ENCODE results near the gene P2RX5. TPM values are rescaled to one million over a fixed set of nuclear protein-coding genes. Genes with fewer than 3 reads are reported as not detected.
"Not testable (repeated sequence)": the region's sequence is repeated elsewhere in the genome, so short reads cannot be mapped to it uniquely, and the experiment has no call there.

P2RX5 gene
- total and polyA plus RNA-seq, 2 donors from 2014 or later = 8.4 TPM; not detected in 1

DNA sequence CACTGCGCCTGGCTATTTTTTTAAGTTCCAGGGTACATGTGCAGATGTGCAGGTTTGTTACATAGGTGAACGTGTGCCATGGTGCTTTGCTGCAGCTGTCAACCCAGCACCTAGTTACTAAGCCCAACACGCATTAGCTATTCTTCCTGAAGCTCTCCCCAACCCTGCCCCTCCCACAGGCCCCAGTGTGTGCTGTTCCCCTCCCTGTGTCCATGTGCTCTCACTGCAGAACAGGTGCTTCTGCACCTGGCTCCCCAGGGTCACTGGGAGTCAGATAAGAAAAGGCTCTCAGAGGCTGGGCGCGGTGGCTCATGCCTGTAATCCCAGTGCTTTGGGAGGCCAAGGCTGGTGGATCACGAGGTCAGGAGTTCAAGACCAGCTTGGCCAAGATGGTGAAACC, 33.9 kb upstream of the P2RX5 start:
- H3K9me3 ChIP-seq (ENCODE audit: control insufficient read depth in 2 of 3, insufficient read depth in 1 of 3, low read length in 3 of 3) = no peaks in the 10 kb centered on the region
- no peak for TF ChIP-seq CTCF (IDR thresholded peaks at IDR 0.05; ENCODE audit: borderline replicate concordance, extremely low read depth, insufficient read depth)
- intact Hi-C loops (cut with DNase I) = loop anchor here (5.0 to 10.0 kb wide), 2 partner anchors 53 to 115 kb away; partner anchors contain the start of gene NCBP3
- DNase-seq = no peak
- H3K4me1 ChIP-seq (ENCODE audit: control insufficient read depth in 2 of 3, insufficient read depth in 2 of 3, low read depth in 1 of 3, low read length in 3 of 3) = no peaks in the 10 kb centered on the region
- no peak for FAIRE-seq
- H3K4me3 ChIP-seq (ENCODE audit: low read length in 3 of 3) = no peak overlapping the region
- no peaks in the 10 kb centered on the region for H3K36me3 ChIP-seq (ENCODE audit: control insufficient read depth in 2 of 3, insufficient read depth in 3 of 3, low read length in 3 of 3)
- no peak overlapping the region for H3K27ac ChIP-seq (ENCODE audit: low read depth in 2 of 2, low read length in 2 of 2)
- H3K27me3 ChIP-seq (ENCODE audit: control insufficient read depth, insufficient read depth, low read length) = no peaks in the 10 kb centered on the region
- no peak overlapping the region for H3K9ac ChIP-seq (ENCODE audit: low read length in 3 of 3)

- FAIRE-seq; H3K4me3 ChIP-seq (ENCODE audit: low read length in 3 of 3); H3K4me1 ChIP-seq (ENCODE audit: control insufficient read depth in 2 of 3, insufficient read depth in 2 of 3, low read depth in 1 of 3, low read length in 3 of 3); DNase-seq; H3K27me3 ChIP-seq (ENCODE audit: control insufficient read depth, insufficient read depth, low read length); H3K9ac ChIP-seq (ENCODE audit: low read length in 3 of 3); H3K9me3 ChIP-seq (ENCODE audit: control insufficient read depth in 2 of 3, insufficient read depth in 1 of 3, low read length in 3 of 3); H3K27ac ChIP-seq (ENCODE audit: low read depth in 2 of 2, low read length in 2 of 2); H3K36me3 ChIP-seq (ENCODE audit: control insufficient read depth in 2 of 3, insufficient read depth in 3 of 3, low read length in 3 of 3): not testable (repeated sequence)
- intact Hi-C loops (cut with DNase I) = loop anchor here (5.0 kb wide), 1 partner anchor 51 kb away; no protein-coding TSS in a partner anchor
These were observed 32.1 kb upstream of the P2RX5 start for GRCh38 chr17:3728099-3728498.

DNA sequence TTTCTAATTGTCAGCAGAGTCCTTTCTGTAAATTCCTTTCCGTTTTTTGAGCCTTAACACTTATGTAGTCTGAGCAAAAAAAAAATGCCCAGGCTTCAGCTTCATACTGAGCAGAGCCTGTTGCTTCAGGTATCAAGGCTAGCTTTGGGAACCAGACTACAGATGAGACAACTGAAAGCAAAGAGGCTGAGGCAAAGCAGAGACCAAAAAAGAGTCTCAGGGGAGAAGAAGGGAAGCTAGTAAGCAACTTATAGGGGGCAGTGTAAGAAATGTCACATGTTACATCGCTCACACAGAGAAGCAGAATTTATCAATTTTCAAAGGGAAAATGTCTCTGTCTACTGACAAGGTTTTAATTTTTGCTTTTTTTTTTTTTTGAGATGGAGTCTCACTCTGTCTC, 31.1 kb upstream of the P2RX5 start:
- no peak for FAIRE-seq
- no peak for DNase-seq
- no peak overlapping the region for H3K9ac ChIP-seq (ENCODE audit: low read length in 3 of 3)
- H3K36me3 ChIP-seq (ENCODE audit: control insufficient read depth in 2 of 3, insufficient read depth in 3 of 3, low read length in 3 of 3) = no peaks in the 10 kb centered on the region
- H3K27ac ChIP-seq (ENCODE audit: low read depth in 2 of 2, low read length in 2 of 2) = no peak overlapping the region
- no peaks in the 10 kb centered on the region for H3K9me3 ChIP-seq (ENCODE audit: control insufficient read depth in 2 of 3, insufficient read depth in 1 of 3, low read length in 3 of 3)
- H3K27me3 ChIP-seq (ENCODE audit: control insufficient read depth, insufficient read depth, low read length) = no peaks in the 10 kb centered on the region
- peaks cover 0 to 11% (median 7%) of the 10 kb centered on the region in 3 donors for H3K4me1 ChIP-seq (ENCODE audit: control insufficient read depth in 2 of 3, insufficient read depth in 2 of 3, low read depth in 1 of 3, low read length in 3 of 3)
- no peak for TF ChIP-seq CTCF (IDR thresholded peaks at IDR 0.05; ENCODE audit: borderline replicate concordance, extremely low read depth, insufficient read depth)
- intact Hi-C loops (cut with DNase I) = loop anchor here (5.0 kb wide), 1 partner anchor 50 kb away; no protein-coding TSS in a partner anchor
- no peak overlapping the region for H3K4me3 ChIP-seq (ENCODE audit: low read length in 3 of 3)

DNA sequence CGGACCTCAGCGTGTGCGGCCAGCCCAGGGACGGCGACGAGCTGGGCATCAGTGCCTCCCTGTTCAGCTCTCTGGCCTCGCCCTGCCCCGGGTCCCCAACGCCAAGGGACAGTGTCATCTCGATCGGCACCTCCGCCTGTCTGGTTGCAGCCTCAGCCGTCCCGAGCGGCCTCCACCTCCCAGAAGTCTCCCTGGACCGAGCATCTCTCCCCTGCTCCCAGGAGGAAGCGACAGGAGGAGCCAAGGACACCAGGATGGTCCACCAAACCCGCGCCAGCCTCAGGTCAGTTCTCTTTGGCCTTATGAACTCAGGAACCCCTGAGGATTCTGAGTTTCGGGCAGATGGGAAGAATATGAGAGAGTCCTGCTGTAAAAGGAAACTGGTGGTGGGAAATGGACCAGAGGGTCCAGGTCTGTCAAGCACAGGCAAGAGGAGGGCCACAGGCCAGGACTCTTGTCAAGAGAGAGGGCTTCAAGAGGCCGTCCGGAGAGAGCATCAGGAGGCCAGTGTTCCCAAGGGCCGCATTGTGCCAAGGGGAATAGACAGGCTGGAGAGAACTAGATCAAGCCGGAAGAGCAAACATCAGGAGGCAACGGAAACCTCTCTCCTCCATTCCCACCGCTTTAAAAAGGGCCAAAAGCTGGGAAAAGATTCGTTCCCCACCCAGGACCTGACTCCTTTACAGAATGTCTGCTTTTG, 28.6 kb upstream of the P2RX5 start:
- H3K27ac ChIP-seq (ENCODE audit: low read depth in 2 of 2, low read length in 2 of 2) = no peak overlapping the region

More for the DNA sequence above, 28.6 kb upstream of the P2RX5 start:
- Histone ChIP-seq H3K9ac (ENCODE audit: low read length in 3 of 3) (no peak overlapping the region), H3K36me3 (ENCODE audit: control insufficient read depth in 2 of 3, insufficient read depth in 3 of 3, low read length in 3 of 3) (peaks cover 0 to 5% (median 2%) of the 10 kb centered on the region in 3 donors), H3K27me3 (ENCODE audit: control insufficient read depth, insufficient read depth, low read length) (no peaks in the 10 kb centered on the region), H3K4me3 (ENCODE audit: low read length in 3 of 3) (peak overlapping the region; percentile 44 to 93 (median 50)), H3K9me3 (ENCODE audit: control insufficient read depth in 2 of 3, insufficient read depth in 1 of 3, low read length in 3 of 3) (no peaks in the 10 kb centered on the region), H3K4me1 (ENCODE audit: control insufficient read depth in 2 of 3, insufficient read depth in 2 of 3, low read depth in 1 of 3, low read length in 3 of 3) (peaks cover 0 to 11% (median 7%) of the 10 kb centered on the region in 3 donors)
- FAIRE-seq = no peak
- peak in 2 of 5 donors; percentile 10 to 55 for DNase-seq
- no peak for TF ChIP-seq CTCF (IDR thresholded peaks at IDR 0.05; ENCODE audit: borderline replicate concordance, extremely low read depth, insufficient read depth)
- intact Hi-C loops (cut with DNase I) = loop anchor here (5.0 kb wide), 1 partner anchor 47 kb away; no protein-coding TSS in a partner anchor

All from kidney (tissue), 14 donors.